WTC11 (cell line): ENCODE measurements around the gene HDGF. TPM values are rescaled to one million over a fixed set of nuclear protein-coding genes. Genes with fewer than 3 reads are reported as not detected.

Experiments
- ATAC-seq: fragments of 200-7000 bp; cut with Tn5 transposase; 2 replicates; pipeline ENCODE4 v1.10.0; 2021; ENCODE audit warnings: mild to moderate bottlenecking, moderate library complexity
- CTCF ChIA-PET: fragments of 300-600 bp; sonication (Branson Sonifier 250); formaldehyde crosslinking; loops from one replicate; lab custom pipeline; 2021; ENCODE audit warnings: antibody characterized with exemption; lab: Charles Lee
- POLR2A ChIA-PET: fragments of 350-600 bp; sonication (Branson Sonifier 250); formaldehyde crosslinking; loops from one replicate; lab custom pipeline; 2021; ENCODE audit warnings: antibody characterized with exemption; lab: Charles Lee
- DNase-seq: peaks from one replicate; pipeline ENCODE4 v3.0.0; 2021; ENCODE audit warnings: low spot score
- H3K27ac Mint-ChIP-seq: 2 replicates; pipeline ENCODE4 v1.8.0; 2021; ENCODE audit warnings: mixed read lengths
- H3K27me3 Mint-ChIP-seq: 2 replicates; pipeline ENCODE4 v1.8.0; 2021; ENCODE audit warnings: low read depth, mild to moderate bottlenecking, moderate library complexity, mixed read lengths
- H3K36me3 Mint-ChIP-seq: 2 replicates; pipeline ENCODE4 v1.8.0; 2021; ENCODE audit warnings: mixed read lengths
- H3K4me1 Mint-ChIP-seq: 2 replicates; pipeline ENCODE4 v1.8.0; 2022; ENCODE audit warnings: mixed read lengths
- H3K4me3 Mint-ChIP-seq: 2 replicates; pipeline ENCODE4 v1.8.0; 2021; ENCODE audit warnings: mild to moderate bottlenecking, moderate library complexity, mixed read lengths
- H3K9me3 Mint-ChIP-seq: 2 replicates; pipeline ENCODE4 v1.8.0; 2021; ENCODE audit warnings: mixed read lengths
- CREB1 ChIP-seq: sonication (generic); formaldehyde crosslinking; IDR thresholded peaks from 2 replicates; pipeline ENCODE4 v1.8.0; 2023; ENCODE audit warnings: mild to moderate bottlenecking, missing genetic modification reagents
- CREM ChIP-seq: sonication (generic); formaldehyde crosslinking; IDR thresholded peaks from 2 replicates; pipeline ENCODE4 v1.8.1; 2022; ENCODE audit warnings: mild to moderate bottlenecking, missing genetic modification reagents, moderate library complexity
- GABPB1 ChIP-seq: sonication (generic); formaldehyde crosslinking; IDR thresholded peaks from 2 replicates; pipeline ENCODE4 v1.8.1; 2023; ENCODE audit warnings: mild to moderate bottlenecking, missing genetic modification reagents
- MYBL2 ChIP-seq: sonication (generic); formaldehyde crosslinking; IDR thresholded peaks from 2 replicates; pipeline ENCODE4 v1.8.1; 2023; ENCODE audit warnings: mild to moderate bottlenecking, moderate library complexity, missing genetic modification reagents
- RORB ChIP-seq: fragments of 250-450 bp; sonication (Bioruptor Pico); IDR thresholded peaks from 2 replicates; pipeline ENCODE4 v1.9.0; 2021; ENCODE audit warnings: mild to moderate bottlenecking
- SMAD3 ChIP-seq: sonication (generic); formaldehyde crosslinking; IDR thresholded peaks from 2 replicates; pipeline ENCODE4 v1.8.0; 2022; ENCODE audit warnings: missing genetic modification reagents, mild to moderate bottlenecking, borderline replicate concordance
- TCF7 ChIP-seq: sonication (generic); formaldehyde crosslinking; IDR thresholded peaks from 2 replicates; pipeline ENCODE4 v1.8.0; 2022; ENCODE audit warnings: mild to moderate bottlenecking, low read depth, missing genetic modification reagents, moderate library complexity
- TEAD1 ChIP-seq: sonication (generic); formaldehyde crosslinking; IDR thresholded peaks from 2 replicates; pipeline ENCODE4 v1.8.0; 2022; ENCODE audit warnings: mild to moderate bottlenecking, missing genetic modification reagents
- ZNF121 ChIP-seq: sonication (generic); formaldehyde crosslinking; IDR thresholded peaks from 2 replicates; pipeline ENCODE4 v1.8.0; 2023; ENCODE audit warnings: missing genetic modification reagents
- ZNF396 ChIP-seq: fragments of 250-450 bp; sonication (Bioruptor Pico); IDR thresholded peaks from 2 replicates; pipeline ENCODE4 v1.8.0; 2021; ENCODE audit warnings: mild to moderate bottlenecking, moderate library complexity, borderline replicate concordance
- ZNF416 ChIP-seq: fragments of 250-450 bp; sonication (Bioruptor Pico); IDR thresholded peaks from 2 replicates; pipeline ENCODE4 v1.9.0; 2021; ENCODE audit warnings: mild to moderate bottlenecking, inconsistent platforms
- ZNF423 ChIP-seq: fragments of 250-450 bp; sonication (Bioruptor Pico); IDR thresholded peaks from 2 replicates; pipeline ENCODE4 v2.1.2; 2022; ENCODE audit warnings: mild to moderate bottlenecking, moderate library complexity
- total RNA-seq: library from RNA; stranded (reverse); gene quantifications from 3 replicates; pipeline ENCODE4 v1.2.3, GENCODE V29; 2021
- TF ChIP-seq, protein P1 (sequence below): fragments of 250-450 bp; sonication (Bioruptor Pico); IDR thresholded peaks from 2 replicates; pipeline ENCODE4 v2.1.2; 2022; ENCODE audit warnings: mild to moderate bottlenecking, moderate library complexity
- TF ChIP-seq, protein P2 (sequence below): fragments of 250-450 bp; sonication (Bioruptor Pico); IDR thresholded peaks from 2 replicates; pipeline ENCODE4 v1.9.0; 2021; ENCODE audit warnings: mild to moderate bottlenecking
- TF ChIP-seq, protein P3 (sequence below): sonication (generic); formaldehyde crosslinking; IDR thresholded peaks from 2 replicates; pipeline ENCODE4 v1.8.1; 2023; ENCODE audit warnings: mild to moderate bottlenecking, missing genetic modification reagents, borderline replicate concordance
- TF ChIP-seq, protein P4 (sequence below): sonication (generic); formaldehyde crosslinking; IDR thresholded peaks from 2 replicates; pipeline ENCODE4 v1.8.1; 2022; ENCODE audit warnings: low read depth, missing genetic modification reagents, borderline replicate concordance
- TF ChIP-seq, protein P5 (sequence below): sonication (generic); formaldehyde crosslinking; conservative IDR thresholded peaks from 2 replicates; pipeline ENCODE4 v1.8.1; 2022; ENCODE audit warnings: mild to moderate bottlenecking, missing genetic modification reagents
- TF ChIP-seq, protein P6 (sequence below): fragments of 200-600 bp; IDR thresholded peaks from 2 replicates; pipeline ENCODE4 v1.8.0; 2022; ENCODE audit warnings: antibody characterized with exemption
- TF ChIP-seq, protein P7 (sequence below): sonication (generic); formaldehyde crosslinking; IDR thresholded peaks from 2 replicates; pipeline ENCODE4 v1.8.1; 2022; ENCODE audit warnings: missing genetic modification reagents, borderline replicate concordance
- TF ChIP-seq, protein P8 (sequence below): sonication (generic); formaldehyde crosslinking; IDR thresholded peaks from 2 replicates; pipeline ENCODE4 v1.8.1; 2022; ENCODE audit warnings: mild to moderate bottlenecking, missing genetic modification reagents, moderate library complexity, borderline replicate concordance

The HDGF gene
- total RNA-seq, 1 experiment from 2014 or later = 339 TPM

DNA sequence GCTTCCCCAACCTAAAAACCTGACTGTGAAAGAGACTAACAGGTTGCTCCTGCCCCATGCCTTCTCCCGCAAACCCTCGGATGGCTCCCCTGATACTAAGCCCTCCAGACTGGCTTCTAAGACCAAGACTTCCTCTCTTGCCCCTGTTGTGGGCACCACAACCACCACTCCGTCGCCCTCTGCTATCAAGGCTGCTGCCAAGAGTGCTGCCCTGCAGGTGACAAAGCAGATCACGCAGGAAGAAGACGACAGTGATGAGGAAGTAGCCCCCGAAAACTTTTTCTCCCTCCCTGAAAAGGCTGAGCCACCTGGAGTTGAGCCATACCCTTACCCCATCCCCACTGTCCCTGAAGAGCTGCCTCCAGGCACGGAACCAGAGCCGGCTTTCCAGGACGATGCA, 35.2 kb upstream of the HDGF start:
- ChIA-PET CTCF (no interaction called here), POLR2A (no interaction called here)
- no peak for TF ChIP-seq ZNF396 (CRISPR knock-in tag)
- no peak for TF ChIP-seq GABPB1 (CRISPR knock-in tag)
- TF ChIP-seq, protein P1, sequence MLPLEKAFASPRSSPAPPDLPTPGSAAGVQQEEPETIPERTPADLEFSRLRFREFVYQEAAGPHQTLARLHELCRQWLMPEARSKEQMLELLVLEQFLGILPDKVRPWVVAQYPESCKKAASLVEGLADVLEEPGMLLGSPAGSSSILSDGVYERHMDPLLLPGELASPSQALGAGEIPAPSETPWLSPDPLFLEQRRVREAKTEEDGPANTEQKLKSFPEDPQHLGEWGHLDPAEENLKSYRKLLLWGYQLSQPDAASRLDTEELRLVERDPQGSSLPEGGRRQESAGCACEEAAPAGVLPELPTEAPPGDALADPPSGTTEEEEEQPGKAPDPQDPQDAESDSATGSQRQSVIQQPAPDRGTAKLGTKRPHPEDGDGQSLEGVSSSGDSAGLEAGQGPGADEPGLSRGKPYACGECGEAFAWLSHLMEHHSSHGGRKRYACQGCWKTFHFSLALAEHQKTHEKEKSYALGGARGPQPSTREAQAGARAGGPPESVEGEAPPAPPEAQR = no peak
- TF ChIP-seq, protein P2, sequence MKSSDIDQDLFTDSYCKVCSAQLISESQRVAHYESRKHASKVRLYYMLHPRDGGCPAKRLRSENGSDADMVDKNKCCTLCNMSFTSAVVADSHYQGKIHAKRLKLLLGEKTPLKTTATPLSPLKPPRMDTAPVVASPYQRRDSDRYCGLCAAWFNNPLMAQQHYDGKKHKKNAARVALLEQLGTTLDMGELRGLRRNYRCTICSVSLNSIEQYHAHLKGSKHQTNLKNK (CRISPR knock-in tag) = no peak
- TF ChIP-seq SMAD3 (CRISPR knock-in tag) = no peak
- TF ChIP-seq CREB1 (CRISPR knock-in tag) = no peak
- TF ChIP-seq, protein P3, sequence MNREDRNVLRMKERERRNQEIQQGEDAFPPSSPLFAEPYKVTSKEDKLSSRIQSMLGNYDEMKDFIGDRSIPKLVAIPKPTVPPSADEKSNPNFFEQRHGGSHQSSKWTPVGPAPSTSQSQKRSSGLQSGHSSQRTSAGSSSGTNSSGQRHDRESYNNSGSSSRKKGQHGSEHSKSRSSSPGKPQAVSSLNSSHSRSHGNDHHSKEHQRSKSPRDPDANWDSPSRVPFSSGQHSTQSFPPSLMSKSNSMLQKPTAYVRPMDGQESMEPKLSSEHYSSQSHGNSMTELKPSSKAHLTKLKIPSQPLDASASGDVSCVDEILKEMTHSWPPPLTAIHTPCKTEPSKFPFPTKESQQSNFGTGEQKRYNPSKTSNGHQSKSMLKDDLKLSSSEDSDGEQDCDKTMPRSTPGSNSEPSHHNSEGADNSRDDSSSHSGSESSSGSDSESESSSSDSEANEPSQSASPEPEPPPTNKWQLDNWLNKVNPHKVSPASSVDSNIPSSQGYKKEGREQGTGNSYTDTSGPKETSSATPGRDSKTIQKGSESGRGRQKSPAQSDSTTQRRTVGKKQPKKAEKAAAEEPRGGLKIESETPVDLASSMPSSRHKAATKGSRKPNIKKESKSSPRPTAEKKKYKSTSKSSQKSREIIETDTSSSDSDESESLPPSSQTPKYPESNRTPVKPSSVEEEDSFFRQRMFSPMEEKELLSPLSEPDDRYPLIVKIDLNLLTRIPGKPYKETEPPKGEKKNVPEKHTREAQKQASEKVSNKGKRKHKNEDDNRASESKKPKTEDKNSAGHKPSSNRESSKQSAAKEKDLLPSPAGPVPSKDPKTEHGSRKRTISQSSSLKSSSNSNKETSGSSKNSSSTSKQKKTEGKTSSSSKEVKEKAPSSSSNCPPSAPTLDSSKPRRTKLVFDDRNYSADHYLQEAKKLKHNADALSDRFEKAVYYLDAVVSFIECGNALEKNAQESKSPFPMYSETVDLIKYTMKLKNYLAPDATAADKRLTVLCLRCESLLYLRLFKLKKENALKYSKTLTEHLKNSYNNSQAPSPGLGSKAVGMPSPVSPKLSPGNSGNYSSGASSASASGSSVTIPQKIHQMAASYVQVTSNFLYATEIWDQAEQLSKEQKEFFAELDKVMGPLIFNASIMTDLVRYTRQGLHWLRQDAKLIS (CRISPR knock-in tag) = no peak
- no peak overlapping the region for H3K4me3 Mint-ChIP-seq
- peaks cover 61% of the 10 kb centered on the region for H3K36me3 Mint-ChIP-seq
- H3K27me3 Mint-ChIP-seq = no peaks in the 10 kb centered on the region
- no peak for ATAC-seq
- H3K27ac Mint-ChIP-seq = no peak overlapping the region
- DNase-seq = no peak
- no peaks in the 10 kb centered on the region for H3K4me1 Mint-ChIP-seq
- H3K9me3 Mint-ChIP-seq = no peaks in the 10 kb centered on the region

DNA sequence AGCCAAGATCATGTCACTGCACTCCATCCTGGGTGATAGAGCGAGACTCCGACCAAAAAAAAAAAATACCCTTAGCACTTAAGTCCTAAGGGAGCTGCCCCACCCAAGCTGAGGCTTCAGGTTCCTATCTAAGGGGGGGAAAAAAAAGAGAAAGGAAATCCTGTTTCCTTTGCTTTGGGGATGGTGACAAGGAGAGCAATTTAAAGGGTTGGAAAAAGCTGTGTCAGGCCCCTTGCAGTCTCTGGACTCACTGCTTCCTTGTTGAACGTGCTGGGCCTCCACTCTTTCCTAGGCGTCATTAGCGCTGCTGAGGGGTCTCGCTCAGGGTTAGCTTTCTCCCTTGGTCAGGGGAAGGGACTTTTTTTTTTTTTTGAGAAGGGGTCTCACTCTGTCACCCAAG, 34.0 kb upstream of the HDGF start:
- POLR2A ChIA-PET = no interaction called here
- no peak for ATAC-seq
- DNase-seq = no peak
- CTCF ChIA-PET = interaction anchor here (0.6 to 1.9 kb wide), 5 partner anchors 60 to 101 kb away, joined by 3 to 7 read pairs (median 4); partner anchors contain the start of gene INSRR
- Mint-ChIP-seq H3K4me1 (no peaks in the 10 kb centered on the region), H3K27ac (no peak overlapping the region), H3K36me3 (peaks cover 58% of the 10 kb centered on the region), H3K4me3 (no peak overlapping the region), H3K9me3 (no peaks in the 10 kb centered on the region), H3K27me3 (no peaks in the 10 kb centered on the region)
- TF ChIP-seq CREM (CRISPR knock-in tag) = no peak
- TF ChIP-seq TCF7 (CRISPR knock-in tag) = no peak
- no peak for TF ChIP-seq ZNF423 (CRISPR knock-in tag)
- TF ChIP-seq, protein P4, sequence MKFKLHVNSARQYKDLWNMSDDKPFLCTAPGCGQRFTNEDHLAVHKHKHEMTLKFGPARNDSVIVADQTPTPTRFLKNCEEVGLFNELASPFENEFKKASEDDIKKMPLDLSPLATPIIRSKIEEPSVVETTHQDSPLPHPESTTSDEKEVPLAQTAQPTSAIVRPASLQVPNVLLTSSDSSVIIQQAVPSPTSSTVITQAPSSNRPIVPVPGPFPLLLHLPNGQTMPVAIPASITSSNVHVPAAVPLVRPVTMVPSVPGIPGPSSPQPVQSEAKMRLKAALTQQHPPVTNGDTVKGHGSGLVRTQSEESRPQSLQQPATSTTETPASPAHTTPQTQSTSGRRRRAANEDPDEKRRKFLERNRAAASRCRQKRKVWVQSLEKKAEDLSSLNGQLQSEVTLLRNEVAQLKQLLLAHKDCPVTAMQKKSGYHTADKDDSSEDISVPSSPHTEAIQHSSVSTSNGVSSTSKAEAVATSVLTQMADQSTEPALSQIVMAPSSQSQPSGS = no peak
- TF ChIP-seq ZNF121 (CRISPR knock-in tag) = no peak
- TF ChIP-seq, protein P5, sequence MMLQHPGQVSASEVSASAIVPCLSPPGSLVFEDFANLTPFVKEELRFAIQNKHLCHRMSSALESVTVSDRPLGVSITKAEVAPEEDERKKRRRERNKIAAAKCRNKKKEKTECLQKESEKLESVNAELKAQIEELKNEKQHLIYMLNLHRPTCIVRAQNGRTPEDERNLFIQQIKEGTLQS (CRISPR knock-in tag) = no peak
- TF ChIP-seq, protein P6, sequence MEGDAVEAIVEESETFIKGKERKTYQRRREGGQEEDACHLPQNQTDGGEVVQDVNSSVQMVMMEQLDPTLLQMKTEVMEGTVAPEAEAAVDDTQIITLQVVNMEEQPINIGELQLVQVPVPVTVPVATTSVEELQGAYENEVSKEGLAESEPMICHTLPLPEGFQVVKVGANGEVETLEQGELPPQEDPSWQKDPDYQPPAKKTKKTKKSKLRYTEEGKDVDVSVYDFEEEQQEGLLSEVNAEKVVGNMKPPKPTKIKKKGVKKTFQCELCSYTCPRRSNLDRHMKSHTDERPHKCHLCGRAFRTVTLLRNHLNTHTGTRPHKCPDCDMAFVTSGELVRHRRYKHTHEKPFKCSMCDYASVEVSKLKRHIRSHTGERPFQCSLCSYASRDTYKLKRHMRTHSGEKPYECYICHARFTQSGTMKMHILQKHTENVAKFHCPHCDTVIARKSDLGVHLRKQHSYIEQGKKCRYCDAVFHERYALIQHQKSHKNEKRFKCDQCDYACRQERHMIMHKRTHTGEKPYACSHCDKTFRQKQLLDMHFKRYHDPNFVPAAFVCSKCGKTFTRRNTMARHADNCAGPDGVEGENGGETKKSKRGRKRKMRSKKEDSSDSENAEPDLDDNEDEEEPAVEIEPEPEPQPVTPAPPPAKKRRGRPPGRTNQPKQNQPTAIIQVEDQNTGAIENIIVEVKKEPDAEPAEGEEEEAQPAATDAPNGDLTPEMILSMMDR = no peak
- TF ChIP-seq TEAD1 = no peak
- no peak for TF ChIP-seq ZNF416
- TF ChIP-seq, protein P7, sequence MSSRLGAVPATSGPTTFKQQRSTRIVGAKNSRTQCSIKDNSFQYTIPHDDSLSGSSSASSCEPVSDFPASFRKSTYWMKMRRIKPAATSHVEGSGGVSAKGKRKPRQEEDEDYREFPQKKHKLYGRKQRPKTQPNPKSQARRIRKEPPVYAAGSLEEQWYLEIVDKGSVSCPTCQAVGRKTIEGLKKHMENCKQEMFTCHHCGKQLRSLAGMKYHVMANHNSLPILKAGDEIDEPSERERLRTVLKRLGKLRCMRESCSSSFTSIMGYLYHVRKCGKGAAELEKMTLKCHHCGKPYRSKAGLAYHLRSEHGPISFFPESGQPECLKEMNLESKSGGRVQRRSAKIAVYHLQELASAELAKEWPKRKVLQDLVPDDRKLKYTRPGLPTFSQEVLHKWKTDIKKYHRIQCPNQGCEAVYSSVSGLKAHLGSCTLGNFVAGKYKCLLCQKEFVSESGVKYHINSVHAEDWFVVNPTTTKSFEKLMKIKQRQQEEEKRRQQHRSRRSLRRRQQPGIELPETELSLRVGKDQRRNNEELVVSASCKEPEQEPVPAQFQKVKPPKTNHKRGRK (CRISPR knock-in tag) = no peak
- TF ChIP-seq MYBL2 (CRISPR knock-in tag) = no peak
- TF ChIP-seq, protein P1 = no peak
- TF ChIP-seq RORB = no peak
- TF ChIP-seq, protein P8, sequence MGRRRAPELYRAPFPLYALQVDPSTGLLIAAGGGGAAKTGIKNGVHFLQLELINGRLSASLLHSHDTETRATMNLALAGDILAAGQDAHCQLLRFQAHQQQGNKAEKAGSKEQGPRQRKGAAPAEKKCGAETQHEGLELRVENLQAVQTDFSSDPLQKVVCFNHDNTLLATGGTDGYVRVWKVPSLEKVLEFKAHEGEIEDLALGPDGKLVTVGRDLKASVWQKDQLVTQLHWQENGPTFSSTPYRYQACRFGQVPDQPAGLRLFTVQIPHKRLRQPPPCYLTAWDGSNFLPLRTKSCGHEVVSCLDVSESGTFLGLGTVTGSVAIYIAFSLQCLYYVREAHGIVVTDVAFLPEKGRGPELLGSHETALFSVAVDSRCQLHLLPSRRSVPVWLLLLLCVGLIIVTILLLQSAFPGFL (CRISPR knock-in tag) = no peak
